Fibroblast of skin of abdomen (primary cell): Measurements from ENCODE around the gene STK39.

Source experiments
- DNase-seq: peaks from one replicate; pipeline ENCODE4 v3.0.0-alpha.2; 2013

STK39 gene

GRCh38 chr2:168182550-168183249 lies 64.7 kb downstream of the STK39 start:
- DNase-seq, result no peak

GRCh38 chr2:168181825-168182224 lies 65.6 kb downstream of the STK39 start:
- DNase-seq, result no peak

- no peak for DNase-seq
Observed at GRCh38 chr2:168180914-168181313, 66.5 kb downstream of the STK39 start.

DNA sequence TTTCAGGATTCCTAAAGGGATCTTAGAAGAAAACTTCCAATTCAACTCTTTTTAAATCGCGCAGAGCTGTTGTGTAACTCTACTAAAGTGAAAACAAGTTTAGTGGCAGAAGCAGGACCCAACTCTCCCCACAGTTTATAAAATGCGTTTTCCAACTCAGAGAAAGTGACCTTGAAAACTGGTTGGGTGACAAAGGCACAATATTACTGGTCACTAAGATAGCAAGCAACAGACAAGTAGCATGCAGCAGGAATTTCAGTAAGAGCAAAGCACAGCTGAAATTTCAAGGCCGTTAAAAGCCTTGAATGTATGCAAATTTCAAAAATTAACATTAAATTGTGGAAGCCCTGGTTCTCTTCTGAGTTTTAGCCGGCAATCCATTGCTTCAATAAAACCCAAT lies 66.9 kb downstream of the STK39 start:
- DNase-seq, result no peak

- no peak for DNase-seq
Observed at GRCh38 chr2:168179592-168179991, 67.8 kb downstream of the STK39 start.

GRCh38 chr2:168178520-168179324 lies 68.7 kb downstream of the STK39 start:
- no peak for DNase-seq

DNA sequence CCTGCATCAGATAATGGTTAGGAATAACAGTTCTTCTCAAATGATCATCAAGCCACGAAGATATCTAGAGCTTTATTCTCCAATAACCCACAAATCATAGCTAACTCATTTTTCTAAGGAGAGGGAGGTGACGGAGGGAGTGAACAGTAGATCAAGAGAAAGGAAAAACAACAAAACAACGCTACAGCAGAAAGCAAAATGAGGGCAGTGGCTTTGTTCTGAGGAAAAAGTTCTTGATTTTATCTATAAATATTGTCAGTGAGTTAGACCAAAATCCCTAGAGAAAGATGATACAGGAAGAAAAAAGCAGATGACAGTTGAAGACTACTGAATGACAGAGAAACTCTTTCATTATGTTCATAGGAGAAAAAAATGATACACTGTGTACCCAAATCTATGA lies 71.0 kb downstream of the STK39 start:
- no peak for DNase-seq

- no peak for DNase-seq
Observed at GRCh38 chr2:168175469-168175868, 71.9 kb downstream of the STK39 start.

DNA sequence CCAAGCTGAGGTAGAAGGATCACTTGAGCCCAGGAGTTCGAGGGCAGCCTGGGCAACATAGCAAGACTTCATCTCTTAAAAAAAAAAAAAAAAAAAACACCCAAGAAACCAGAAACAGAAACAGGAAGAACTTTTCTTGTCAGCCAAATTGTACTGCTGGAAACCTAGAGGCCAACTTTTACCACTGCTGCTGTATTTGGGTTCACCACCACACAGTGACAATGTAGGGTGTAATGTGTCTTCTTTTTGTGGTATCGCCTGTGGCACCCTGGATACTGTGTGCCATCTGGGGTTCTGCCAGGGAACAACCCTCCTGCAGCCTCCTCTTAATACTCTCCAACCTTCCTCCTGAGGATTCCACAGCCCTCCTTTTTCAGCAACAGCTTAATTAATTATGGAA lies 72.6 kb downstream of the STK39 start:
- DNase-seq, result no peak

- DNase-seq, result no peak
Observed at GRCh38 chr2:168172071-168172470, 75.3 kb downstream of the STK39 start.

GRCh38 chr2:168171059-168171762 lies 76.2 kb downstream of the STK39 start:
- DNase-seq, result no peak

DNA sequence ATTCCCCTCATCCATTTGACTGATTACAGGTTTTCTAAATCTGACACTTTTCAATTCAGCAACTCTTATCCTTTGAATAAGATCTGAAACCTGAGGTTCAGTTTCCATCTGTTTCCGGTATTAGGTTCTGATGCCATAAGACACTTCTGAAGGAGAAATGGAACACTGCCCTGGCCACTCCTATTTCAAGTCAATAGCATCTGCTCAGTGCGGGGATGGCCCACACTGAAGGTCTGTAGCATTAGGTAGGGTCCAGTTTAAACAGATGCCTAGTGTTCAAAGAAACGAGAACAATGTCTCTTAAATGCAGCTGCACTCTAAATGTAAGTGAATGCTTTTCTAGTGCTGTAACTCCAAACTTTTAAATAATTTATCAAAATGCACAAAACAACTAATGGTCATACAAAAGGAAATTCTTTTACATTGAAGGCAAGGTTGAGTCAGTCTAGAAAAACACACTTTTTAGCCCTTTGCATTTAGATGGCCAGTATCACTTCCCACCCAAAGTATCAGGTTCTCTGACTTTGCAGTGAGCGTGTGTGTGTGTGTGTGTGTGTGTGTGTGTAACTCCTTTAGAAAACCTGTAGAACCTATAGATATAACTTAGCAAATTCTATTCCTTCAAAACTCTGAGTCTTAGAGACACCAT lies 78.2 kb downstream of the STK39 start:
- peak; percentile 43 for DNase-seq

DNA sequence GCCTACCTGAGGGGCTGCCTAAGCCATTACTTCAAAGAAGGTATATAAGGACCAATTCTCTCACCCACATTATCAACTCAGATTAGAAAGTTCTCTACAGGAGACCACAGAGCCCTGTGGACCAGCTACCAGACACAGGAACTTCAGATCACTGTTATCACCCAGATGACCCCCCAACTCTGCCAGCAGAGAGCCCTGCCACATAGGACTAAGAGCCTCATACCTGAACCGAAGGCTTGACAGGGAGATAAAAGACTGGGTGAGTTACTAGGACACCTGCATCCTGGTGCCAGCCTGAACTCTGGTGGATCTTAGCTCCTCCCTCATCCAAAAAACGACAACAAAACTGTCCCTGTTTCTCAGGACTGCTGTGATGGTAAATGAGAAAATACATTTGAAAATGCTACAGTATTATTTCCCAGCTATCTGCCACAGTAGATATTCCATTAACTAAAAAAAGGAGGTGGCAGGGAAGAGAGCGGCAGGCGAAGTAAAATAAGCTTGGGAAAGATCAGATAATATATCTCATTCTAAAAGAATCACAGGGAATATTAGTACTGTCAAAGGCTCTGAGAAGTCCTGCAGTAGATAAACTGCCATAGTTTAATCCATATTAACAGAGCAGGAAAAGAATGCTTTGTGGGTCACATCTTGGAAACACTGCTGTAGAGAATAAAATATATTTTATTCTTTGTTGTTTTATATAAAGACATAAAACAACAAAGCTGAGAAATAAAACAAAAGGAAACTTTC lies 79.7 kb downstream of the STK39 start:
- DNase-seq, result no peak

DNA sequence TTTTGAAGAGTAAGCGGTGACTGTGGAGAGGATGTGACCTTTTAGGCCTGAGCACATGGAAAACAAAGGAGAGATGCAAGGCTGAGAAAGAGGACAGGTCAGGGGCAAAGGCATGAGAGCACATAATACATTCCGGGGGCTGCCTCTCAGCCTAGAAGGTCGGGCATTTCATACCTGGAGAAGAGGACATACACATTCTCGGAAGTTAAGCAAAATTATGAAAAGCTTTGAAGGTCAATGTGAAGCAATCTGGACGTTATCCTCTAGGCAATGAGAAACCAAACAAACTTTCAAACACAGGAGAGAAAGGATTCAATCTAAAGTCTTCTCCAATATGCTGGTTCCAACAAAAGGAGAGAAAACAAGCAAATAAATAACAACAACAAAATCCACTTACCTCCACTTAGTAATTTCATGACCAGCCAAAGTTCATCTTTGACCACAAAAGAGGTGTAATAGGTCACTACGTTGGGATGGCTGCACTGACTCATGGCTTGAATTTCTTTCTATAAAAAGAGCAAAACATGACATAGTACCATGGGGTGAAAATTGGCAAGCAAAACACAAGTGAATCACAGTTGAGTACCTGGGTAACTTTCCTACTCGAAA lies 80.4 kb downstream of the STK39 start:
- no peak for DNase-seq

- no peak for DNase-seq
Observed at GRCh38 chr2:168165985-168166901, 81.2 kb downstream of the STK39 start.

GRCh38 chr2:168165397-168165796 lies 82.0 kb downstream of the STK39 start:
- peak; percentile 53 for DNase-seq

- no peak for DNase-seq
Observed at GRCh38 chr2:168160897-168161296, 86.5 kb downstream of the STK39 start.

DNA sequence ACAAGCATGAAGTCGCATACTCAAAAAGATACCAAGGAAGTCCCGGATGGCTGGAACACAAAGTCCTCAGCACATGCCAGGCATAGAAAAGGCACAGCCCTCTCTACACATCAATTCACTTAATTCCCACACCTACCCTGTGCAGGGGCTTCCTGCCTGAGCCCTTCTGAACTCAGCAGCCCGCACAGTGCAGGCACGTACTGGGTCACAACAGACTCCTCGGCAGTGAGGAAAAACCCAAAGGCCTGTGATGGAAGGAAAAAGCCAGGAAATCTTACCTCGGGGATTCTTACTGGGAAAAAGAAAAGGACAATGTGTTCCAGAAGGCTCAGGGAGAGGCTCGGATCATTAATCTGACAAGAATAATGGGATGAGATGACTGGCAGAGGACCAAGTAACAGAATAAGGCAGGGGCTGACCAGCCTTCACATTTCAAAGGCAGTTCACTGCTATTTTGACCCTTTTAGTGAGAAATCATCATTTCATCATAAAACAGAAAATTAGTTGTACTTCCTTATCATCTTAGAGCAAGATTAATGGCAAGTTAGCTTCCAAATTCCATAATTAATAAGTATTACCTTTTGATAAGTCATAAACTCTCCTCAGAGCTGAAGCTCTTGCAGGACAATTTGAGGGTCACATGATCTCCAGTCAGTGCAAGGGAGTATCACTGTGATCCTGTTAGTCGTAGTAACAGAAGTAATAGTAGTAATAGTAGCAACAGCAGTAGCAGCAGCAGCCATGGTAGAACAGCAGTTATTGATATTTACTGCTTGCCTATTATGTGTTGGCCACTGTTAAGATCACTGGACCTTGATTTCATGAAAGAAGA lies 87.4 kb downstream of the STK39 start:
- no peak for DNase-seq

- no peak for DNase-seq
Observed at GRCh38 chr2:168158586-168158985, 88.8 kb downstream of the STK39 start.

GRCh38 chr2:168157926-168158325 lies 89.5 kb downstream of the STK39 start:
- DNase-seq, result no peak
